GM13977 (cell line): ENCODE measurements around the gene SYCE1.

Source experiments
- DNase-seq: peaks from one replicate; pipeline ENCODE4 v3.0.0; 2012; ENCODE audit warnings: low spot score
- in situ Hi-C: fragments of 300-500 bp; cut with MboI; formaldehyde crosslinking; loops from one replicate; pipeline ENCODE4 v1.12.0; 2022; ENCODE audit warnings: low sequenced_read_pairs, low pct_unique_long_range_greater_than_20kb, mixed read lengths, inconsistent platforms; ENCODE audit not compliant: unreplicated experiment
- TF ChIP-seq, protein P1 (sequence below): IDR thresholded peaks from 2 replicates; pipeline ENCODE4 v1.5.1; 2012; ENCODE audit warnings: mild to moderate bottlenecking, control low read depth; ENCODE audit not compliant: insufficient read depth; ENCODE audit errors: extremely low read depth, missing control alignments

Gene SYCE1

DNA sequence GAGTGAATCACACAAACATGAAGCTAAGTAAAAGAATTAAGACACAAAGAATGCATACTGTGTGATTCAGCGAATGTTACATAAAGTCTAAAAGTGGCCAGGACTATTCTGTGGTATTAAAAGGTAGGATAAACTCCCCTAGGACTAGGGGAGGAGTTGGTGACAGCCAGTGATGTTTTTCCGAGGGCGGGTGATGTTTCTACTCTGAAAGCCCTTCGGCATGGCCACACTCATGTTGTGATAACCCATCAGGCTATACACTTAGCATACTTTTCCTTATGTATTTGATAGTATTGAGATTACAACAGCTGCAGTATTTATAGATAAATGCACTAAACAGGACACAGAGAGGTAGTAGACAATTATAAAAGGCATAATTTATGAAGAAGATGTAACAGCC lies 54.0 kb downstream of the SYCE1 start:
- in situ Hi-C loops, result no loop called here
- TF ChIP-seq, protein P1, sequence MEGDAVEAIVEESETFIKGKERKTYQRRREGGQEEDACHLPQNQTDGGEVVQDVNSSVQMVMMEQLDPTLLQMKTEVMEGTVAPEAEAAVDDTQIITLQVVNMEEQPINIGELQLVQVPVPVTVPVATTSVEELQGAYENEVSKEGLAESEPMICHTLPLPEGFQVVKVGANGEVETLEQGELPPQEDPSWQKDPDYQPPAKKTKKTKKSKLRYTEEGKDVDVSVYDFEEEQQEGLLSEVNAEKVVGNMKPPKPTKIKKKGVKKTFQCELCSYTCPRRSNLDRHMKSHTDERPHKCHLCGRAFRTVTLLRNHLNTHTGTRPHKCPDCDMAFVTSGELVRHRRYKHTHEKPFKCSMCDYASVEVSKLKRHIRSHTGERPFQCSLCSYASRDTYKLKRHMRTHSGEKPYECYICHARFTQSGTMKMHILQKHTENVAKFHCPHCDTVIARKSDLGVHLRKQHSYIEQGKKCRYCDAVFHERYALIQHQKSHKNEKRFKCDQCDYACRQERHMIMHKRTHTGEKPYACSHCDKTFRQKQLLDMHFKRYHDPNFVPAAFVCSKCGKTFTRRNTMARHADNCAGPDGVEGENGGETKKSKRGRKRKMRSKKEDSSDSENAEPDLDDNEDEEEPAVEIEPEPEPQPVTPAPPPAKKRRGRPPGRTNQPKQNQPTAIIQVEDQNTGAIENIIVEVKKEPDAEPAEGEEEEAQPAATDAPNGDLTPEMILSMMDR, result no peak
- DNase-seq, result no peak

DNA sequence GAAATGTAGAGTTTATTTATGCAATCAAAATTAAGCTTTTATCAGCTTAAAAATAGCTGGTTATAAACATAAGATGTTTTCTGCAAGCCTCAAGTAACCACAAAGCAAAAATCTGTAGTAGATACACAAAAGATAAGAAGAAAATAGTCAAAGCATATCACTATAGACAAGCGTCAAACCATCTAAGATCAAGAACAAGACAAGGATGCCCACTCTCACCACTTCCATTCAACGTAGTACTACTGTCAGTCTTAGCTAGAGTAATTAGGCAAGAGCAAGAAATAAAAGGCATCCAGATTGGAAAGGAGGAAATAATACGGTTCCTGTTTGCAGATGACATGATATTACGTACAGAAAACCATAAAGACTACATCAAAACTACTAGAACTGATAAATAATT lies 55.7 kb downstream of the SYCE1 start:
- in situ Hi-C loops, result no loop called here
- TF ChIP-seq, protein P1, result no peak
- no peak for DNase-seq
